GM18508 (cell line): ENCODE measurements around the gene MYCBP2.
"Not testable (repeated sequence)": the region's sequence is repeated elsewhere in the genome, so short reads cannot be mapped to it uniquely, and the experiment has no call there.

ENCODE experiments used
- ATAC-seq: cut with Tn5 transposase; IDR thresholded peaks from one replicate; pipeline ENCODE4 v1.9.1; 2021; ENCODE audit warnings: moderate number of reproducible peaks; ENCODE audit not compliant: insufficient read depth, unreplicated experiment

MYCBP2 gene, protein sequence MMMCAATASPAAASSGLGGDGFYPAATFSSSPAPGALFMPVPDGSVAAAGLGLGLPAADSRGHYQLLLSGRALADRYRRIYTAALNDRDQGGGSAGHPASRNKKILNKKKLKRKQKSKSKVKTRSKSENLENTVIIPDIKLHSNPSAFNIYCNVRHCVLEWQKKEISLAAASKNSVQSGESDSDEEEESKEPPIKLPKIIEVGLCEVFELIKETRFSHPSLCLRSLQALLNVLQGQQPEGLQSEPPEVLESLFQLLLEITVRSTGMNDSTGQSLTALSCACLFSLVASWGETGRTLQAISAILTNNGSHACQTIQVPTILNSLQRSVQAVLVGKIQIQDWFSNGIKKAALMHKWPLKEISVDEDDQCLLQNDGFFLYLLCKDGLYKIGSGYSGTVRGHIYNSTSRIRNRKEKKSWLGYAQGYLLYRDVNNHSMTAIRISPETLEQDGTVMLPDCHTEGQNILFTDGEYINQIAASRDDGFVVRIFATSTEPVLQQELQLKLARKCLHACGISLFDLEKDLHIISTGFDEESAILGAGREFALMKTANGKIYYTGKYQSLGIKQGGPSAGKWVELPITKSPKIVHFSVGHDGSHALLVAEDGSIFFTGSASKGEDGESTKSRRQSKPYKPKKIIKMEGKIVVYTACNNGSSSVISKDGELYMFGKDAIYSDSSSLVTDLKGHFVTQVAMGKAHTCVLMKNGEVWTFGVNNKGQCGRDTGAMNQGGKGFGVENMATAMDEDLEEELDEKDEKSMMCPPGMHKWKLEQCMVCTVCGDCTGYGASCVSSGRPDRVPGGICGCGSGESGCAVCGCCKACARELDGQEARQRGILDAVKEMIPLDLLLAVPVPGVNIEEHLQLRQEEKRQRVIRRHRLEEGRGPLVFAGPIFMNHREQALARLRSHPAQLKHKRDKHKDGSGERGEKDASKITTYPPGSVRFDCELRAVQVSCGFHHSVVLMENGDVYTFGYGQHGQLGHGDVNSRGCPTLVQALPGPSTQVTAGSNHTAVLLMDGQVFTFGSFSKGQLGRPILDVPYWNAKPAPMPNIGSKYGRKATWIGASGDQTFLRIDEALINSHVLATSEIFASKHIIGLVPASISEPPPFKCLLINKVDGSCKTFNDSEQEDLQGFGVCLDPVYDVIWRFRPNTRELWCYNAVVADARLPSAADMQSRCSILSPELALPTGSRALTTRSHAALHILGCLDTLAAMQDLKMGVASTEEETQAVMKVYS (N-terminal part only)

DNA sequence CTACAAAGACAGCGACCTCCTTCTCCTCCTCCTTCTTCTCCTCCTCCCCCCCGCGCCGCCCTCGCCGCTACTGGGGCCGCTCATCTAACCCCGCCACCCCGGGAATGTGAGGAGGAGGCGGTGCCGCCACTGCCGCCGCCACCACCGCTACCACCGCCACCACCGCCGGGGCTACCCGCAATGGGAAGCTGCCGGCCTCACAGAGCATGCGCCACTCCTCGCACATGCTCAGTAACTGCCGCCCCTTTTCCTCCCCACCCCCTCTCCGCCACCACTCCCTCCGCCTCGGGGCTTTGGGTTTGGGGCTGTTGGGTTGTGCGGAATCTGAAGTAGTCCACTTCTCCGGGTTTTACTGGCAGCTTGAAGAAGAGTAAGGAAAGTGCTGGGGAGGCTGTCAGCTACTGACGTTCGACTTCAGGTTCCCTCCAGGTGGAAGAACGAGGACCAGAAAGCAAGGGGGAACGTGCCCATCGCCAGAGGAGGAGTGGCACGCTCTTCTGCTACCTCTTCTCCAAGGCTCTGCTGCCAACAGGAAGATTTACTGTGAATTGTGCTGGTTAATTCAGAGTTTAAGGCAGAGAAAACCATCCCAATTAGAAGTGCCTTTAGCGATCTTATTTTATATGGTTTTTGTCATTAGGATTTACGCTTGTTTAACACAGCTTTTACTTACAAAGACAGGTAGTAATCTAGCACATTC is at the start of gene MYCBP2:
Gene MYCBP2 (minus strand): TSS at position 190 of the 700 bp plus-strand sequence. CDS start 319 bp downstream, outside the sequence.
- ATAC-seq, result peak; percentile 46

DNA sequence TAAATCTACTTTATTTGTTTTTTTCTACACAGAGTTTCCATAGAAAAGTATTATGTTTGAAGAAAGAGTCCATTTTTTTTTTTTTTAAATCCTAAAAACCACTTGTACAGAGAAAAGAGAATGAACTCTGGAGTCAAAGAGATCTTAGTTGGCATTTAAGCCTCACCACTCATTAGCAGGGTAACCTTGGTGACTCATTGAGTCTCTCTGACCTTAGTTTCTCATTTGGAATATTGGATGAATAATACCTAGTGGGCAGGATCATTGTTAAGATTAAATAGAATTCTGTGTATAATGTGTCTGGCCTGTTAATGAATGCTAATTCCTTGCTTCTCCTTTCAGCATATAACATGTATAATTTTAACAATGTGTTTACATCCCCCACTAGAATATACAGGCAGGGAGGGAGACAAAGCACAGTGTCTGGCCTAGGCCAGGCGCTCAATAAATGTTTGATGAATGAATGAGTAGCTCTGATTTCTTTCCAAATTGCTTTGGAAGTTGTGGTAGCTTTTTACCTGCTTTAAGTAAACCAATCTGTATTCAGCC is 48.7 kb upstream of the MYCBP2 start:
- no peak for ATAC-seq

DNA sequence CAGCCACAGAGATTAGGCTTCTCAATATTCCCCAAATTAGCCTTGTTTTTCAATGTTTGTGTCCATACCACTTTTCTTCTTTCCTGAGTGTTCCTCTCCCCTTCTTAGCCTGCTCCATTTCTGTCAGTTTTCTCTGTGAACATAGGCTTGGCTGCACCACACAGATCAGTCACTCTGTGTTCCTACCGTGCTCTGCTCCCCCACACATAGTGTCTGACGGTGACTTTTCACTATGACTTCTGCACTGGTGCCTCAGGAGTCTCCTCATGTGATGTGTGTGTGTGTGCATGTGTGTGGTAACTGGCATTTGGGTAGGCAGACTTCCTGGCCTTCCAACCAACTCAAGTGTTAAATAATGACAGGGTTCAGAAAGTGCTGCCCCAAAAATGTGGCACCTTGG is 47.9 kb upstream of the MYCBP2 start:
- no peak for ATAC-seq

DNA sequence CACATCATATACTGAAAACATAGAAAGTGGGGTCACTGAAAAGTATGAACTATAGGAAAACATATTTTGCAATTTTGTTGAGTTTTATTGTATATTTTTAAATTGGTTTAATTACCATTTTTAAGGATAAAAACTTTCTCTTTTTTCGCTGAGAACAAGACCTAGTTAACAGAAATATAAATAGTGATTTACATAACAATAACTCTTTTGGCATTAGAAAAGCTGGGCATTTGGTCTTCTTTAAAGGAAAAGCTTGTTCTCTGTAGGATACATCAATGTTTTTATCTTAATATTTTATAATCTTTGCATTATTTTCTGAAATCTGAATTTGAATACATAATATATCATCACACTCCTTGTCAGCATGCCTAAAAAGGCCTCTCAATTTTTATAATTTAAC is 47.4 kb upstream of the MYCBP2 start:
- no peak for ATAC-seq

DNA sequence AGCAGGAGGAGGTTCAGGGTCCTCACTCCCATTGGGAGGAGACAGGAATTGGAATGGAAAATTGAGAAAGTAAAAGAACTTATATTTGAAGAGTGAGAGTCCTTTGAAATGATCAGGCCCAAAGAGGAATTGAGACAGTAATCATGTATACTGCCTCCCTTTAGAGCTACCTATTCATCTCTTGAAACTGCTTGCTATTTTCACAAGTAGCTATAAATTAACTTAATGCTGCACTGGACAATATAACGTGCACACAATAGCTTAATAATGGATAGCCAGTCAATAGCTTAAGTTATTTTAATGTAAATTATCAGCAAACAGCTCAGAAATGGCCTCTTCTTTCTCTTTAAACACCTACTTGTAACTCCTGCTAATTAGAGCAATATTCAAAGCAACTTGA is 46.6 kb upstream of the MYCBP2 start:
- ATAC-seq, result no peak

DNA sequence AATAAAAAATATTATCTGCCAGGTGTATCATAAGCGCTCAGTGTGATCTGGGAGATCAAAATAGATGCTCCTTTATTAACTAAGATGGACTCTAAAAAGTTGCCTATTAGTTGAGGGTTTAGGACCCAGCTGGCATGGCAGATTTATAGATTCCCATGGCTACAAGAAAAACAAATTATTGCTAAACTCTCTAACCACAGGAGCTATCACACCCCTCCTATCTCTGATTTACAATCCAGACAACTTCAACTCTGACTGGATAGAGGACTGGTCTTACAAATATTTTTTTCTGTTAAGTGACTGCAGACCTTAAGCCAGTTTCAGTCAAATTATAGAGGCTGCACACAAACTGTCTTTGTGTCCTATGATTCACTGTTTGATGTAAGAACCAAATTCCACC is 45.4 kb upstream of the MYCBP2 start:
- no peak for ATAC-seq

DNA sequence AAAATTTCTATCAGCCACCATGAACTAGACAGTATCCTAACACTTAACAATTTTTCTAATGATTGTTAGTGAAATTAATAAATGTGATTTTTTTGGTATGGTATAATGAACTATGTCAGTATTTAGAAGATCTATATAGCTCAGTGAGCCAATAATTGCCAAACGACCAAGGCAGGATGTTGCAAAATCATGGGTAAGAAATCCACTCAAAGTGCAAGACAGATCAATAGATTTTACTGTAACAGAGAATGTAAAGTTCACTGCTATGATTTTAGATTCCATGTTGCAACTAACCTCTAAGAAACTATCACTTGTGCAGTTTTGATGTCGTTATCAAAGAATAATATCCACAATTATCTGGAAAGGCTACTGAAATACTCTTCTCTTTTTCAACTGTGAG is 44.0 kb upstream of the MYCBP2 start:
- ATAC-seq, result no peak

DNA sequence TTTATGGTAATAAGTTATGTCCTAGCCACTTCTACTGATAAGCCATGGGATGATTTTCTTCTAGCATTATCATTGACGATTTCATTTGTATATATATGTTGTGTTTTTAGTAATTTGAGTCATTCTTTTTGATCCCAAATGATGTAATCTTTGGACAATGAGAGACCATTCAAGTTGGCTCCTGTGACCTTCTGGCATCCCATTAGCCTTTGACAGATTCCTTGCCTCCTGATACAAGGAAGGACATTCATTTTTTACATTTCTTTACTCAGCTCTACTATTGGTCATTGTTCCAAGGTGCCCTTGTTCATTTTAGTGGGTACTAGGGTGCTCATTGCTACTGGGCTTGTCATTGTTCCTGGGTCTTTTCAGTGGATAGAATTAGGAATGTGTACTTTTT is 35.3 kb upstream of the MYCBP2 start:
- ATAC-seq, result no peak

DNA sequence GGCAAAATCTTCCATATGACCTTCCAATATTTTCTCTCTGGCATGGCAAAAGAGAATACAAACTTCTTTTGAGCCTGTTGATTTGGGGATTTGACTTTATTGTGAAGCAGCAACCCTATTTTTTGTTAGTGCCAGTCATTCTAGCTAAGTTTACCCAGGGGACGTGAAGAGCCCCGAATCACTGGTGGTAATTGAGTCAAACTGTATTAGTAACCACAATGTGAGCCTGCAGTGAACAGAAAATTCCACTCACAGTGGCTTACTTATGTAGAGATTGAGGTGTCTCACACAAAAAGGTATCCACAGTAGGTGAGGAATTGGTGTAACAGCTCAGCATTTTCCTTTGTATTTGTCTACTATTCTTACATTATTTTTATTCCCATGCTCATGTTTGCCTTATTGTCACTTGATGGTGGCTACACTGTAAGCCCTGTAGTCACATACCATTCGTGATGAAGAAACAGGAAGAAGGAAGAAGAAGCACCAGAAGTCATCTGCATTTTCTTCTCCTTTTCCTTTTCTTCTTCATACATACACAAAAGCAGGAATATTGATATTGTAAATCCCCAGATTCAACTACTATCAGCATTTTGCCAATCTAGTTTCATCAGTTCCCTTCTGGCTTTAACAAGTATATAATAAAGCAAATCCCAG is 33.3 kb upstream of the MYCBP2 start:
- ATAC-seq, result no peak

DNA sequence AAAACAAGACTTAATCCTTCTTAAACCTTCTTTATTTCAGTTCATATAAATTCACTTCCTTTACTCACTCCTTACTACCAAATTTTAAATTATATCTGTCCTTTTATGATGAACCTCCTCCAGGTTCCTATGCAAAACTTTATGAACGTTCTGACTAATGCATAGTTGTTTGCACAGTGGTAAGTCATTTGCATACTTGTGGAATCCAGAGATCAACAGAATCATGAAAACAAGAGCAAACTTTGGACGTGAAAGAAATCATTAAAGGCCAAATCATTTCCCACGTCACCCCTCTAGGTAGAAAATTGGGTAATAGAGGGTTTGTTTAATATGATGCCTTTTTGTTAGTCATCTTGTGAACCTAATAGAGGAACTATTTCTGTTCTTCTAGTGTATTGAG is 32.3 kb upstream of the MYCBP2 start:
- no peak for ATAC-seq

DNA sequence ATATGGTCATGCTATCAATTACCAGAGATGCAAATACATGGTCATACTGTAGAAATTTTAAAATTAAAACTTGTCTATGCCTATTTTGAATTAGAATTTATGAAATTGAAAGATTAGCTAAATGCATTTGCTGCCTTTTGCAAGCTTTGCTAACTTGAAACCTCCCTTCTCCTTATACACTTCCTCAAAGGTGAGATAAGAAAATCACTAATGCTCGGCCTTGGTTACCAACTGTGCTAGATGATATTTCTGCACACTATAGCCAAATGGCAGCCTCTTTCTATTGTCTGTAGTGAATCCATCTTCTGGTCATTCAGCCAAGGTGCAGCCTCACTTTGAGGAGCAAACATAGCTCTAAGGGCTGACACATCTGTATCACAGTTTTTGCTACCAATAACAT is 31.1 kb upstream of the MYCBP2 start:
- no peak for ATAC-seq

DNA sequence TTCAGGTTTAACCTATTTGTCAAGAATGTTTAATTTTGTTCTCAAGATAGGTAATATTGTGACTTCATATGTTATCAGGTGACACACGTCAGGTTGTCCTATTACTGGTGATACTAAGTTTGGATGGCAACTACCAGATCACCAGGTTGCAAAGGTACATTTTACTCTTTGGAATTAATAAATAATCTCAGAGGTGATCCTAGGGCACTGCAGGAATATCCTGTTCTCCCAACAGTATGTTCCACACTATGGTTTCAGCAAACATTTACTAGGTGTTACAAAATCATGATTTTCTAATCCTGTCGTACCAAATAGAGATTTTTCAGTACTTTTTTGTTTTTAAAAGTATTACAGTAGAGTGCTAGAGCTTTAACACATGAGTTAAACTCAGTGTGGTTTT is 29.3 kb upstream of the MYCBP2 start:
- ATAC-seq, result no peak

DNA sequence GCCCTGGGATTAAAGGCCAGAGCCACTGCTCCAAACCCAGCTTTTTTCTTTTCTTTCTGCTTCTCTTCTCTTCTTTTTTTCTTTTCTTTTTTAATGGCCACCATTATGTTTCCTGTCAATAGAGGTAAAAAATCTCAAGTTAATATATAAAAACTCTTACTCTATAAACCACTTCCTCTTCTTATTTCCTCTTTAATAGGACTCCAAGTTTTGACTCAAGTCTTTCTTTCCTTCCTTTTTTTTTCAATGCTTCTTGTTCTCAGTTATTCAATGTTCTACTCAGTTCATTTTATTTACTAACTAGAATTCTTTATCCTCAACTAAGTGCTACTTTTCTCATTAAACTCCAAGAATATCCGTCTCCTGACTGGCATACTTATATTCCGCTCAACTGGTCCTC is 27.1 kb upstream of the MYCBP2 start:
- ATAC-seq, result peak; percentile 53

DNA sequence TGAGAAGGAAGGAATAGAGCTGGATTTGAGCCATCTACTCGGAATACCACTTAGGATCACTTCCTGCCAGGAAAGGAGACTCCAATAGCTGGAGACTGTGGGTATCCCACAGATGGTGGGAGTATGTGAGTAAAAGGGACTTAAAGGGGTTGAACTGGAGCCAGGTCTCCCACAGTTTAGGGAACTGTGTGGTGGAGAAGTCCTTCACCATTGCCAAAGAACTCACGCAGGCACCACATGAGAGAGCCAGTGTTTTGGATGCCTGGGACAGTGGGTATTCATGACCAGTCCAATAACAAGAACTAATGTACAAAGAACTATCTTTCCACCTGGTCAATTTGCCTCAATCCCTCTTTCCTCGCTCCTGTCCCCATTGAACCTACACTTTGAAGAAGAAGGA is 24.4 kb upstream of the MYCBP2 start:
- ATAC-seq, result no peak

DNA sequence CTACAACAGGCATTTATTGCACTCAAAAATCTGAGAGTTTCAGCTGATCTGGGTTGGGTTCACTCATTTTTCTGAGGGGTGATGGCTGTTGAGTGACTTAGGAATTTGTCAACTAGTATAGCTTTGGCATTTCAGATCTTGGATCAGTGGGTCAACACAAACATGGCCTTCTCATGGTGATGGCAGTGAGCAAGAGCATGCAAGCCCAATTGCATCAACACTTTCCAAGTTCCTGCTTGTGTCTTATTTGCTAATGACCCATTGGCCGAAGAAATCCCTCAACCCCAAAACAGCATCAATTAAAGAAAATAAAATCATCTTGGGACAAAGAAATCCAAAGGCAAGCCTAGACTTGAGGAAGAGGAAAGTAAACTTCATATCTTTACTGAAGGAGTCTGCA is 23.9 kb upstream of the MYCBP2 start:
- ATAC-seq, result no peak

DNA sequence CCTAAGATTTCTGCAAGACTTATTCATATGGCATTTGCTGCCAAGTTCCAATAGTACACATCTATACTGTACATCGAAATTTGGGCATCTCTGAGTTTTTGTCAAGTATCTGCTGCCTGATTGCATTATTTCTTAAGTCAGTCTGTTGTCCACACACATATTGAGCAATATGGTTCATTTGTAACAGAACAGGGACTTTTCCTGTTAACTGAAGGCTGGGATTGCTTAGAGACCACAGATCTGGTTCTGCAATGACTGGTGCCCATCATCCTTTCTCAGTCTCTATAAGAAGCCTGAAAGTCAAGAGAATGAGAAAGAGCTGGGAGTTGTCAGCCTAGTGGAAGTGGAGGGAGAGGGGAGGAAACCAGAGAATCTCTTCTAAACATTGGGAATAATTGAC is 22.5 kb upstream of the MYCBP2 start:
- no peak for ATAC-seq

DNA sequence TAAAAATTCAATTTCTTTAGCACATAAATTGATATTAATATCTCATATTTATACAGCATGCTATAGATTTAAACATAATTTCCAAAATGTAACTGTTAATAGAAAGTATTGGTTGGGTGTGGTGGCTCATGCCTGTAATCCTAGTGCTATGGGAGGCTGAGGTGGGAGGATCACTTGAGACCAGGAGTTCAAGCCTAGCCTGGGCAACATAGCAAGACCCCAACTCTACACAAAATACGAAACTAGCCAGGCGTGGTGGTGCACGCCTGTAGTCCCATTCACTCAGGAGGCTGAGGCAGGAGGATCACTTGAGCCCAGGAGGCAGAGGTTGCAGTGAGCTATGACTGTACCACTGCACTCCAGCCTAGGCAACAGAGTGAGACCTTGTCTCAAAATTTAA is 20.5 kb upstream of the MYCBP2 start:
- not testable (repeated sequence) for ATAC-seq

DNA sequence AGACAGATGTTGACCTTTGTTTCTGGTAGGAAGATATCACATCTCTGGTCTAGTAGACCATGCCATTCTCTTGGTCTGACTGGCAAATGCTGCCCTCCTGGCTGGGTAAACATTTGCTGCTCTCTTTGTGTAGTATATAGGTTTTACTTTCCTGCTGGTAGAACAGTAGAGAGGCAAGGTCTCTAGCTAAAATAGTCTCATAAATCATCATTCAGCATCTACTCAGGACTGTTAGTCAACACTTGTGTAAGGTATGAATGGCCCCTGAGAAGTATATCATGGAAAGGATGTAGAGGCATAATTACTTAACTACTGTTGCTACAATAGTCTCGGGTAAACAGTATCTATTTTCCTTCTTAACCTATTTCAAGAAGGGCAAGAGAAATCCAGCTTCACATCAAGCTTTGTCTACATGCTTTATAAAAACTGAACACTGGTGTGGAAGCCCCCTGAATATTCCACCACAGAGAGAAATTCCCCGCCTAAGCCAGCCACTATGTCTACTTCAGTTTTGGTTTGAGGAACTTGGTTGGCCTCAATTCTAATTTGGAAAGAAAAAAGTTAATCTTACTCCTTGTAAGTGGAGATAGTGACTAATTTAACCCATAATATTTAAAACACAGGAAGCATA is 18.4 kb upstream of the MYCBP2 start:
- peak; percentile 44 for ATAC-seq

DNA sequence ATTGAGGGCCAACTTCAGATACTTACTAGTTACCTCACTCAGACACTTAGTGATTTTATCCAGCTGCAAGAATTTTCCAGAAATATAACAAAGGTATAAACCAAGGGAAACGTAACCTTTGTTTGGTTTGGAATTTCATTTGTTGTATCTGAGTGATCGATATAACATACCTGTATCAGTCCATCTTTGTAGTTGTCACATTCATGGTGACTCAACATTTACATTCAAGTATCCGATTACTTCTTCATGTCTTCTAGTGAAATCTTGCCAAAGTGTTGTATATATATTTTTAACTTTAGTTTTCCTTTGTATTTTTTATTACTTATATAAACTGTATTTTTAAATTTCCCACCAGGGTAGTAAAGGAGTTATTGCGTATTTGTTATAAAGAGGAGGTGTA is 16.9 kb upstream of the MYCBP2 start:
- no peak for ATAC-seq
